Measurements from ENCODE around the gene NTNG2.

Gene NTNG2

GRCh38 chr9:132240841-132241482 is 79.1 kb downstream of the NTNG2 start:
- Histone ChIP-seq H3K27ac (no peak overlapping the region), H3K9ac (ENCODE audit: insufficient read length) (no peak overlapping the region)

GRCh38 chr9:132241483-132241839 is 79.6 kb downstream of the NTNG2 start:
- no peak overlapping the region for H3K9ac ChIP-seq (ENCODE audit: insufficient read length)
- no peaks in the 10 kb centered on the region for H3K9me3 ChIP-seq (ENCODE audit: low read depth, low read length)
- no peaks in the 10 kb centered on the region for H3K36me3 ChIP-seq (ENCODE audit: insufficient read depth, low read length)
- TF ChIP-seq FOXP2 (optimal IDR thresholded peaks at IDR 0.05; ENCODE audit: control extremely low read depth, extremely low read length, insufficient read depth) (no peak), POLR2AphosphoS5 (IDR thresholded peaks at IDR 0.05; ENCODE audit: borderline replicate concordance, low read depth, low read length) (peak; percentile 19; the same call in 1 of the 2 replicates)
- no peak for DNase-seq (ENCODE audit: low read depth, low spot score)
- H3K4me3 ChIP-seq = peak overlapping the region; percentile 88
- no peak overlapping the region for H3K27ac ChIP-seq

More at GRCh38 chr9:132240841-132241482, 79.1 kb downstream of the NTNG2 start:
- DNase-seq (ENCODE audit: low read depth, low spot score) = peak; percentile 48
- no peak for TF ChIP-seq EZH2 (IDR thresholded peaks at IDR 0.05)
- peak; percentile 33 for TF ChIP-seq POLR2AphosphoS5 (IDR thresholded peaks at IDR 0.05; ENCODE audit: borderline replicate concordance, low read depth, low read length)
- no peaks in the 10 kb centered on the region for H3K36me3 ChIP-seq (ENCODE audit: insufficient read depth, low read length)
- no peaks in the 10 kb centered on the region for H3K9me3 ChIP-seq (ENCODE audit: low read depth, low read length)
- peak overlapping the region; percentile 88 for H3K4me3 ChIP-seq

- no peaks in the 10 kb centered on the region for H3K36me3 ChIP-seq (ENCODE audit: insufficient read depth, low read length)
- H3K27ac ChIP-seq = no peak overlapping the region
- H3K4me3 ChIP-seq = peak overlapping the region; percentile 88
- no peaks in the 10 kb centered on the region for H3K9me3 ChIP-seq (ENCODE audit: low read depth, low read length)
- peak overlapping the region; percentile 63 for H3K9ac ChIP-seq (ENCODE audit: insufficient read length)
- TF ChIP-seq FOXP2 (optimal IDR thresholded peaks at IDR 0.05; ENCODE audit: control extremely low read depth, extremely low read length, insufficient read depth) (no peak), POLR2AphosphoS5 (IDR thresholded peaks at IDR 0.05; ENCODE audit: borderline replicate concordance, low read depth, low read length) (no peak), EZH2 (IDR thresholded peaks at IDR 0.05) (no peak)
- DNase-seq (ENCODE audit: low read depth, low spot score) = no peak
These were observed 80.2 kb downstream of the NTNG2 start for GRCh38 chr9:132241840-132242620.

- Histone ChIP-seq H3K27ac (no peak overlapping the region), H3K36me3 (ENCODE audit: insufficient read depth, low read length) (no peaks in the 10 kb centered on the region), H3K9ac (ENCODE audit: insufficient read length) (peak overlapping the region; percentile 63), H3K4me3 (peak overlapping the region; percentile 88), H3K9me3 (ENCODE audit: low read depth, low read length) (no peaks in the 10 kb centered on the region)
- TF ChIP-seq FOXP2 (optimal IDR thresholded peaks at IDR 0.05; ENCODE audit: control extremely low read depth, extremely low read length, insufficient read depth) = no peak
- no peak for TF ChIP-seq EZH2 (IDR thresholded peaks at IDR 0.05)
- DNase-seq (ENCODE audit: low read depth, low spot score) = no peak
These were observed 80.8 kb downstream of the NTNG2 start for GRCh38 chr9:132242621-132243155.

- H3K9ac ChIP-seq (ENCODE audit: insufficient read length) = no peak overlapping the region
- H3K27ac ChIP-seq = no peak overlapping the region
- no peaks in the 10 kb centered on the region for H3K9me3 ChIP-seq (ENCODE audit: low read depth, low read length)
- H3K4me3 ChIP-seq = no peak overlapping the region
- TF ChIP-seq FOXP2 (optimal IDR thresholded peaks at IDR 0.05; ENCODE audit: control extremely low read depth, extremely low read length, insufficient read depth) (no peak), EZH2 (IDR thresholded peaks at IDR 0.05) (no peak), POLR2AphosphoS5 (IDR thresholded peaks at IDR 0.05; ENCODE audit: borderline replicate concordance, low read depth, low read length) (no peak)
- H3K36me3 ChIP-seq (ENCODE audit: insufficient read depth, low read length) = no peaks in the 10 kb centered on the region
- no peak for DNase-seq (ENCODE audit: low read depth, low spot score)
These were observed 81.6 kb downstream of the NTNG2 start for GRCh38 chr9:132243156-132244074.

GRCh38 chr9:132244582-132245455 is 83.0 kb downstream of the NTNG2 start:
- TF ChIP-seq FOXP2 (optimal IDR thresholded peaks at IDR 0.05; ENCODE audit: control extremely low read depth, extremely low read length, insufficient read depth) (no peak), POLR2AphosphoS5 (IDR thresholded peaks at IDR 0.05; ENCODE audit: borderline replicate concordance, low read depth, low read length) (no peak), EZH2 (IDR thresholded peaks at IDR 0.05) (no peak)
- no peaks in the 10 kb centered on the region for H3K9me3 ChIP-seq (ENCODE audit: low read depth, low read length)
- H3K9ac ChIP-seq (ENCODE audit: insufficient read length) = no peak overlapping the region
- H3K27ac ChIP-seq = no peak overlapping the region
- no peak overlapping the region for H3K4me3 ChIP-seq
- H3K36me3 ChIP-seq (ENCODE audit: insufficient read depth, low read length) = no peaks in the 10 kb centered on the region
- DNase-seq (ENCODE audit: low read depth, low spot score) = no peak

- H3K27ac ChIP-seq = no peak overlapping the region
- H3K9me3 ChIP-seq (ENCODE audit: low read depth, low read length) = no peaks in the 10 kb centered on the region
- H3K36me3 ChIP-seq (ENCODE audit: insufficient read depth, low read length) = no peaks in the 10 kb centered on the region
- TF ChIP-seq EZH2 (IDR thresholded peaks at IDR 0.05) = no peak
- no peak for TF ChIP-seq FOXP2 (optimal IDR thresholded peaks at IDR 0.05; ENCODE audit: control extremely low read depth, extremely low read length, insufficient read depth)
- TF ChIP-seq POLR2AphosphoS5 (IDR thresholded peaks at IDR 0.05; ENCODE audit: borderline replicate concordance, low read depth, low read length) = no peak
- no peak overlapping the region for H3K9ac ChIP-seq (ENCODE audit: insufficient read length)
- no peak for DNase-seq (ENCODE audit: low read depth, low spot score)
- H3K4me3 ChIP-seq = peak overlapping the region; percentile 48
These were observed 83.6 kb downstream of the NTNG2 start for GRCh38 chr9:132245465-132245864.

All from SK-N-MC (cell line).